Stimulated activated CD8-positive, alpha-beta memory T cell treated with anti-CD3 and anti-CD28 coated beads, Interleukin-7, amount 100 ng/mL, for 4 hours (primary cell): ENCODE data around the gene GYS1.

Source experiments
- DNase-seq, 2 donors: peaks; one replicate each; pipeline ENCODE4 v3.0.0-alpha.2; 2020; ENCODE audit warnings: low read depth in 2 of 2

GYS1 gene

GRCh38 chr19:49017666-49018351 is 24.7 kb upstream of the GYS1 start:
- peak in 1 of 2 donors; percentile 53 for DNase-seq

DNA sequence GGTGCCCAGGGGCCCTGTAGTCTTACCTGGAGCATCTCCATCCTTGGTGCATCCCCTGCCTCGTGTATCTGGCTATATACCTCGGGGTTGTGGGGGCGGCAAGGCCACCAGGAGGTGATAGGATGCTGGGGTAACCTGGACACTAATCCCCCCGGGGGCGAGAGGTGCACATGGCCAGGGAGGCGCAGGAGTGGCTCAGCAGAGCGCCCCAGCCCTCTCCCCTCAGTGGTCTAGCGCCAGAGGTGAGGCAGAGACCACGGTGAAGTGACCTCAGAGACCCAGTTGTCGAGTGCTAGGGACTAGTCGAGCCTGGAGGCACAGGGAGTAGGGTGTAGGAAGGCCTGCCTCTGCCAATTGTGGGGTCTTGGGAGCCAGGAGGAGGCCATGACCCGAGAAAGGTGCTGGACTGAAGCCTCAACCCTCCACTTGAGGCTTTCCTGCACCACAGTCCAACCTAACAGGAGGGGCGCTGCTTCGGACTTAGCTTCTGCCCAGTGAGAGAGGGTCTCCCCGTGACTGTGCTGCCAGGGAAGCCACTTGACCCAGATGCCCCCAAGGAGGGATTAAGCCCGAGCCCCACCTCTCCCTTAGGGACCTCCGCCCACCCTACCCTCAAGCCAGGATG is 24.0 kb upstream of the GYS1 start, which contains the start of gene LHB:
Gene LHB, minus strand, starts transcription at position 51 of the 625 bp plus-strand sequence. Its CDS starts 10 bp downstream, at position 41.
- DNase-seq: no peak

DNA sequence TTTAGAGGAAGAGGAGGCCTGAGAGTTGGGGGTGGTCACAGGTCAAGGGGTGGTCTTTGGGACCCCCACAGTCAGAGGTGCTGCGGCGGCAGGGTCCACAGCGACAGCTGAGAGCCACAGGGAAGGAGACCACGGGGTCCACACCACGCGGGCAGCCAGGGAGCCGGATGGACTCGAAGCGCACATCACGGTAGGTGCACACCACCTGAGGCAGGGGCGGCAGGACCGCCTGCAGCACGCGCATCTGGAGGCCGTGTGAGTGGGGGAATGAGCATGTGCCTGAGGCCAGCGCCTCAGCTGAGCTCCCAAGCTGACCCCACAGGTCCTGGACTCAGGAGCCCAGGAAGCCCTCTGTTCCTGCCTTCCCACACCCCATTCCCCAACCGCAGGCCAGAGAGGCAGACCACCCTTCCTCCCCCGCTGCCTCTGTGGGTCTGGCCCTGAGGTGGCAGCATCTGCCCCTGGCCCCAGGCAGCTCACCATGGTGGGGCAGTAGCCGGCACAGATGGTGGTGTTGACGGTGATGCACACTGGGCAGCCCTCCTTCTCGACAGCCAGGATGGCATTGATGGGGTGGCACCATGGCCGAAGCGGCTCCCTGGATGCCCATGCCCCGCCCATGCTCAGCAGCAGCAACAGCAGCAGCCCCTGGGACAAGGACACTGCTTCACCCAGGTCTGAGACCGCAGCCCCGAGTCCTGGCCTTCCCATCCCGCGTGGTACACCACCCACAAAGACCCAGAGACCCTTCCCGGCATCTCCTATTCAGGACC is 23.1 kb upstream of the GYS1 start:
- DNase-seq: no peak

GRCh38 chr19:49014870-49015255 is 21.8 kb upstream of the GYS1 start:
- no peak for DNase-seq

GRCh38 chr19:49014123-49014869 is 21.2 kb upstream of the GYS1 start:
- DNase-seq: no peak

DNA sequence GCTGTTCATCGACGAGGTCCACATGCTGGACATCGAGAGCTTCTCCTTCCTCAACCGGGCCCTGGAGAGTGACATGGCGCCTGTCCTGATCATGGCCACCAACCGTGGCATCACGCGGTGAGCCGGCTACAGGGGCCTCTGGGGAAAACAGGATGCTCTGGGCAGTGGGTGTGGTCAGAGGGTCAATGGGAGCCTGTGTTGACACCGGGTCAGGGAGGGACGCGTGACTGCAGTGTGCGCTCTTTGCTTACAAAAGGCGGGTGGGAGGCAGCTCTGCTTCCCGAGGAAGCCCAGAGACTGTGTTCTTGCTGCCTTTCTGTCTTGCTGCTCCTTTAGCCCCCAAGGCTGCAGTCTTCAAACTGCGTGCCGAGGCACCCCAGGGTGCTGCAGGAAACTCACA is 18.1 kb upstream of the GYS1 start:
- no peak for DNase-seq

GRCh38 chr19:49010453-49010852 is 17.3 kb upstream of the GYS1 start:
- no peak for DNase-seq

DNA sequence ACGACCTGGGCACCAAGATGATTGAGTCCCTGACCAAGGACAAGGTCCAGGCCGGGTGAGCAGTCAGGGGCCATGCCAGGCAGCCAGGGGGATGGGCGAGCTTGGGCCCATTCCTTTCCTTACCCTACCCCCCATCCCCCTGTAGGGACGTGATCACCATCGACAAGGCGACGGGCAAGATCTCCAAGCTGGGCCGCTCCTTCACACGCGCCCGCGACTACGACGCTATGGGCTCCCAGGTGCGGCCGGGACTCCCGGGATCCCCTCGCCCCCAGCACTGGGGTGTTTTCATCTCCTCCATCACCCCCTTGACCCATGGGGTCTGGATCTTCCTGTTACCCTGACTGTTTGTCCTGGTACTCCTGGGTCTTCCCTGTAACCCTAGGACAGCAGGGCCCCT is 16.7 kb upstream of the GYS1 start:
- DNase-seq: no peak

GRCh38 chr19:49006905-49007304 is 13.8 kb upstream of the GYS1 start:
- no peak for DNase-seq

DNA sequence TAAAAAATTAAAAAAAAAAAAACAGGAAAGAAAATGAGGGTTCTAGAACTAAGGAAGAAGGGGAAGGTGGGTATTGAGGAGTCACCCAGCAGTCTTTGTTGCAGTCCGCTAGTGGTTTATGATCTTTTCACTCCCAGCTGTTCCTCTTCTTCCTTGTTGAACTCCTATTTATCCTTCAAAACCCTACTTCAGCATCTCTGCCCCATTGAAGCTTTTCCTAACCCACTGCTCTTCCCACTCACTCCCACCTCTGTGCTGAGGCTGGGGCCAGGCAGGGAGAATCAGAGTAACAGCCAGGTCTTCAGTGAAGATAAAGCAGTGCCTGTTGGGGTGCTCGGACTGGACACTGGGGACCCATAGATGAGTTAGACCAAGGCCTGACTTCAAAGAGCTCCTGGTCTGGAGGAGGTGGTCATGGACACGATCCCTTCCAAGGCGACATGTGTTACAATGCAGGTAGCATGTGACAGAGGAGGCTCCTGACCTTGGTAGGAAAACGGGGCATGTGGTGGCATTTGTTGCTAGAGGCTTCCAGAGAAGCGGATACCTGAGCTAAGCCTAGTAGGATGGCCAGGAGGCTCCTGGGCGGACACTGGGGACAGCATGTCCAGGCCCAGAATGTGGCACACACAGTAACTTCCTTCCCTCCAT is 12.0 kb upstream of the GYS1 start:
- DNase-seq: no peak

DNA sequence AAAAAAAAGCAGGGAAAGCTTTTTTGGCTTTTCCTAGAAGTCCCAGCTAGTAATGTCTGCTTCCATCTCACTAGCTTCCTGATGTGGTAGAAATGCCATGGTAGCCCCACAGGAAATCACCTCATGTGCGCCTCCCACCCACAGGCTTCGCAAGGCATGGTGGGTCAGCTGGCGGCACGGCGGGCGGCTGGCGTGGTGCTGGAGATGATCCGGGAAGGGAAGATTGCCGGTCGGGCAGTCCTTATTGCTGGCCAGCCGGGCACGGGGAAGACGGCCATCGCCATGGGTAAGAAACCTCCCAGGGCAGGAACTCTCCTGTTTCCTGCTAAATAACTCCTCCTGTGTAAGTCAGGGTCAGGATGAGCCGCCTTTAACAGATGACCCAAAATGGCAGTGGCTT is 11.0 kb upstream of the GYS1 start:
- no peak for DNase-seq

DNA sequence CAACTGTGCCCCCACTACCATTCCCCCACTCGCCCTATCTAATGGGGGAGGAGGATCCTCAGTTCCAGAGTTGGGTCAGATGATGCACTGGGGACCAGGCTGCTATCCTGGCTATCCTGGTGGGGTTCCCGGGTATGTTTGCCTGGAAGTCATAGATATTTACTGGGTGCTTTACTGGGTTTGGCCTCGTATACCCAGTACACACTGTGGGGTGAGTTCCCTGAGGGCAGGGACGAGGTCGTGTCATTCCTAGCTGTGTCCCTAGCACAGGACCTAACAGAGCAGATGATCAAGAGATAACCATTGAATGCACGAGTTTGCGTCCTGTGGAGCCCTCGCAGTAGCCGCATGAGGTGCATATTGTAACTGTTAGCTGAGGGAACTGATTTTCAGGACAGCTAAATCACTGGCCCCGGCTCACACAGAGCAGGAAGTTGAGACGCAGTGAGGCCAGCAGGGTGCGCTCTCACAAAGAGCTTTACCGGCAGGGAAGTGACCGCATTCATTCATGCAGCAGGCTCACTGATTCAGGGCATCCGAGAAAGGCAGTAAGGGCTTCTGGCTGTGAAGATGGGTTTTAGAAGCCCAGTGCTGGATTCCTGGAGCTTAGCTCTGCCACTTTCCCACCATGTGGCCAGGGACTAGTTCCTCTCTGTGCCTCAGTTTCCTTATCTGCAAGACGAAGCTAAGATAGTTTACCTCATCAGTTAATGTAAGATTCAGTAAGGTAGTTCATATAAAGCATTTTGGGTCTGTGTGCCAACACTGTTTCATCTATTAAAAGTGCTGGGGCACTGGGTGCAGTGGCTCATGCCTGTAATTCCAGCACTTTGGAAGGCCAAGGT is 6.6 kb upstream of the GYS1 start:
- peak; percentile 32 to 56 for DNase-seq

DNA sequence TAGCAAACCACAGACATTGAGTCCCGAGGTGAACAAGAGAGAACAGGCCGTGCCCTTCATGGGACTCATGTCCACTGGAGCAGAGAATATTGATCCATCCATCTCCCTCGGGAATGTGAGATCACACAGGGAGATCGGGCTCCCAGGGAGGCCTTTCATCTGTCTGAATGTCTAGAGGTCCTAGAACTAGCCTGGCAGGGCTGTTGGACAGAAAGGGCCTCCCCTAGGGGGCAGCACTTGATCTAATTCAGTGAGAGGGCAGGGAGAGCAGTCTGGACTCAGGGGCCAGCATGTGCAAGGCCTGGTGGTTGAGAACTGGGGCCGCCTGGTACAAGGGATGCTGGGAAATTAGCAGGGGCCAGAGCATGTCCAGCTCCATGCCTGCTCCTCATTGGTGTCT is 4.9 kb upstream of the GYS1 start:
- DNase-seq: no peak

DNA sequence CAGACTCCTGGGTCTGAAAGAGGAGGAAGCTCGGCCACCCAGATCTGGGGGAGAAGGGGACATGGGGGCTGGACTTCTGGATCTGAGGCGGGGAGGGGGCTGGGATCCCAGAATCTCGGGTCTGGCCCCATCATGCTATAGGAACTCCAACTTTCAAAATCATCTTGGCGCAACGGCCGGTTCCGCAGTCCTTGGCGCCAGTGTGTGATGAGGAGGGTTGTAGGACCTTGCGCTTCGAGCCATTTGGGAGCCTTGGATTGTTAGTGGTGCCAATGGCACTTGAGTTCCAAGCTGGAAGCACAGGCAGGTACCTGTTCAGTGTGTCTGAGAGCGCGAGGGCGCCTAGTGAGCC is 902 bp upstream of the GYS1 start:
- no peak for DNase-seq

GRCh38 chr19:48992581-48993174 is 431 bp downstream of the GYS1 start:
- DNase-seq: no peak

GRCh38 chr19:48991873-48992580 is 1.1 kb downstream of the GYS1 start:
- no peak for DNase-seq

GRCh38 chr19:48991011-48991609 is 2.0 kb downstream of the GYS1 start:
- no peak for DNase-seq

GRCh38 chr19:48990400-48990799 is 2.7 kb downstream of the GYS1 start:
- no peak for DNase-seq

DNA sequence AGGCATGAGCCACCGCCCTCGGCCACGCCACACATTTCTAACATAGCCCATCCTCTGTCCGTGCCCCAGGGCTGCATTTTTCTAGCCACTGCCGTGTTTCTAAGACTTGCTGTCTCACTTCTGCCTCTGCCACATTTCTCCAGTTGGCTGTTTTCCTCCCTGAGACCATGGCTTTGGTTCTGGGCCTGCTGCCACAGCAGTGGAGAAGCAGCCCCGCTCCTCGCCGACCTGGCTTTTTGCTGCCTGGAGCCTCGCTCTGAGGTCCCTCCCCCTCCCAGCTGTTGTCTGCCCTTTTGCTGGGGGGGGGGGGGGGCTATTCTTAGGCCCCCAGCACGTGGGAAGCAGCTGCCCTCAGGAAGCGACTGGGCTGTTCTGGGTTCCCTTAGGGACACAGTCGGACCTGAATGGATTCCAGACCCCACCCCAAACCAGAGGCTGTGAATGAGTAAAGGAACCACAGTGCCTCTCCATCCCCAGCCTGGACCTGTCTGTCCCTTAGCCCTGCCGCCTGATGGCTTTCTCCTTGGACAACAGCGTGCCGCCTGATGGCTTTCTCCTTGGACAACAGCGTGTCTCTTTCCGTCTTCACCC is 3.3 kb downstream of the GYS1 start:
- no peak for DNase-seq
